Thyroid gland (tissue), 4 donors: ENCODE results near the gene ABHD2.

Experiments
- POLR2A ChIP-seq, 2 donors: fragments of 450-650 bp; IDR thresholded peaks; one replicate each; pipeline ENCODE4 v1.6.1; 2017; ENCODE audit warnings: antibody characterized with exemption in 2 of 2, mild to moderate bottlenecking in 2 of 2, moderate library complexity in 1 of 2
- TF ChIP-seq, protein P1 (sequence below), 6 experiments: fragments of 200-600 bp in 3 of 6; fragments of 450-650 bp in 3 of 6; sonication (generic) in 3 of 6; IDR thresholded peaks; one replicate each; pipeline ENCODE4 v1.5.1; 2016 to 2019; ENCODE audit warnings: antibody characterized with exemption in 6 of 6, mild to moderate bottlenecking in 2 of 6, inconsistent platforms in 1 of 6, moderate library complexity in 1 of 6

DNA sequence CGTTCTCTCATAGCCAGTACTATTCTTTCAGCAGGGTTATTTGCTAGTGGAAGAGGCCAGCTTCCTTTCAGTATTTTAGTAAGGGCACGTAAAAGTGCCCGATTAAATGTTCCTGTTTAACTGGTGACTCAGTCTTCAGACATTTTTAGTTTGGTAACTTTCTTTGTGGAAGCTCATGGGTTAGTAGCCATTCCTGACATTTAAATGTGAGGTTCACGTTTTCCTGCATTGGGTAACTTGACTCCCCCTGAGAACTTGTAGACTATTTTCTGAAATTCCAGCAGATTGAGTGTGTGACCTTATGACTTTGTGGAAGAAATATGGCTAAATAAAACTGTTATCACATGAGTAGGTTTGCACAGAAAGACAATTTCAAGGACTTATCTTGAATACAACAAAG is 16.9 kb downstream of the ABHD2 start:
- no peak for TF ChIP-seq POLR2A (IDR thresholded peaks at IDR 0.05)
- TF ChIP-seq, protein P1, sequence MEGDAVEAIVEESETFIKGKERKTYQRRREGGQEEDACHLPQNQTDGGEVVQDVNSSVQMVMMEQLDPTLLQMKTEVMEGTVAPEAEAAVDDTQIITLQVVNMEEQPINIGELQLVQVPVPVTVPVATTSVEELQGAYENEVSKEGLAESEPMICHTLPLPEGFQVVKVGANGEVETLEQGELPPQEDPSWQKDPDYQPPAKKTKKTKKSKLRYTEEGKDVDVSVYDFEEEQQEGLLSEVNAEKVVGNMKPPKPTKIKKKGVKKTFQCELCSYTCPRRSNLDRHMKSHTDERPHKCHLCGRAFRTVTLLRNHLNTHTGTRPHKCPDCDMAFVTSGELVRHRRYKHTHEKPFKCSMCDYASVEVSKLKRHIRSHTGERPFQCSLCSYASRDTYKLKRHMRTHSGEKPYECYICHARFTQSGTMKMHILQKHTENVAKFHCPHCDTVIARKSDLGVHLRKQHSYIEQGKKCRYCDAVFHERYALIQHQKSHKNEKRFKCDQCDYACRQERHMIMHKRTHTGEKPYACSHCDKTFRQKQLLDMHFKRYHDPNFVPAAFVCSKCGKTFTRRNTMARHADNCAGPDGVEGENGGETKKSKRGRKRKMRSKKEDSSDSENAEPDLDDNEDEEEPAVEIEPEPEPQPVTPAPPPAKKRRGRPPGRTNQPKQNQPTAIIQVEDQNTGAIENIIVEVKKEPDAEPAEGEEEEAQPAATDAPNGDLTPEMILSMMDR (IDR thresholded peaks at IDR 0.05), result no peak
